NCI-H82 treated with DMSO at 0.1 percent for 48 hours (cell line): ENCODE data around the gene HBQ1.
"Not testable (repeated sequence)": the region's sequence is repeated elsewhere in the genome, so short reads cannot be mapped to it uniquely, and the experiment has no call there.

Source experiments
- DNase-seq: peaks from one replicate; lab custom pipeline; 2025; ENCODE audit not compliant: unreplicated experiment; lab: John Stamatoyannopoulos, UW

The HBQ1 gene

GRCh38 chr16:200388-200787 is 20.1 kb downstream of the HBQ1 start:
- DNase-seq = no peak

DNA sequence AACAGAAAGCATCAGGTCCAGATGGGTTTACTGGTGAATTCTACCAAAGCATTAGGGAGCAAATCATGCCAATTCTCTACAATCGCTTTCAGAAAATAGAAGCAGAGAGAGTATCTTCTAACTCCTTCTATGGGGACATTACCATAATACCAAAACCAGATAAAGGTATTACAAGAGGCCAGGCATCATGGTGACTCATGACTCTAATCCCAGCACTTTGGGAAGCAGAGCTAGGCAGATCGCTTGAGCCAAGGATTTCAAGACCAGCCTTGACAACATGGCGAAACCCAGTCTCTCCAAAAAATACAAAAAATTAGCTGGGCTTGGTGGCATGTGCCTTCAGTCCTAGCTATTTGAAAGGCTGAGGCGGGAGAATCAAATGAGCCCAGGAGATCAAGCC is 23.0 kb downstream of the HBQ1 start:
- no peak for DNase-seq

GRCh38 chr16:204046-204445 is 23.8 kb downstream of the HBQ1 start:
- not testable (repeated sequence) for DNase-seq

GRCh38 chr16:209359-209758 is 29.1 kb downstream of the HBQ1 start:
- DNase-seq = not testable (repeated sequence)

- DNase-seq = not testable (repeated sequence)
Measured at GRCh38 chr16:211631-212180, 31.4 kb downstream of the HBQ1 start.

DNA sequence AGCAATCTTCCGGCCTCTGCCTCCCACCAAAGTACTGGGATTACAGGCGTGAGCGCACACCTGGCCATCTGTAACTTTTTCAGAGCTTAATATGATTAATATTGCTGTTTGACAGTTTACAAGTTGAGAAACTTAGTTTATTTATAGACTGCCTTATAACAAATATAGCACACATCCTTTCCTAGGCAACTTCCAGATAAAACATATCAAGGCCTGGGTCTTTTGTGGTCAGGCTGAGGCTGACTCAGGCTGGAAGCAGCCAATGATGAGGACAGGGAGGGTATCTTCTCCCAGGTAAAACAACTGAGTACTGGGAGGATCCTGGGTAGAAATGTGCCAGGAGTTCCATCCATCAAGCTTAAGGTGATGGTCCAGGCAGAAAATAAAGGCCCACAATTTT is 32.7 kb downstream of the HBQ1 start:
- DNase-seq = no peak

- DNase-seq = no peak
Measured at GRCh38 chr16:220021-220420, 39.8 kb downstream of the HBQ1 start.

DNA sequence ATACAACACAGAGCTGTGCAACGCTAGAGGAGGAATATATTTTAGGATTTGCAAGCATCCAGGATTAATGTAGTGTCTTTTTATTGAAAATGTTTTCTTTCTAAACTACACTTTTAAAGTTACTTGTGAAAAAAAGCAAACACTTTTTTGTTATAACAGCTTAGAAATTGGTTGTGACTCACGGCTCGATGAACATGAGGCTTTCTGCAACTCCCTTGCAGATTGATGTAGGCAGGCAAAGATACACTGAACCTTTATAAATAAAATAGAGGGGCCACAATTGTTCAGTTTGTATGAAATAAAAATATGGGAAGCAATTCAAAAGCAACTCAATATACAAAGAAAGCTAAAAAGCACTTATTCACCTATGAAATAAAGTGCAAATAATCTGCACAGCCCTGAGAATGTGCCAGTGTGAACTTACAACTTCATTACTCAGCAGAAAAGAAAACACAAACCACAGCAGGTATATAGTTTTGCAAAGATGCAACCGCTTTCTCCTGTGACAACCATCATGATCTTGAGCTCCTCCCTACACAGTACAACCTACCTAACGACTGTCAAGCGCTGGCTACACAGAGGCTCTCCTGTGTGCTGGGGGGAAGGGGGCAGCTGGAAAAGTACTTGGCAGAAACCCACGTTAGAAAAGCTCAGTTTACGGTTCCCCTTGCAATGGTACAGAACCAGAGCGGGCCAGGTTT is 48.0 kb downstream of the HBQ1 start:
- no peak for DNase-seq

DNA sequence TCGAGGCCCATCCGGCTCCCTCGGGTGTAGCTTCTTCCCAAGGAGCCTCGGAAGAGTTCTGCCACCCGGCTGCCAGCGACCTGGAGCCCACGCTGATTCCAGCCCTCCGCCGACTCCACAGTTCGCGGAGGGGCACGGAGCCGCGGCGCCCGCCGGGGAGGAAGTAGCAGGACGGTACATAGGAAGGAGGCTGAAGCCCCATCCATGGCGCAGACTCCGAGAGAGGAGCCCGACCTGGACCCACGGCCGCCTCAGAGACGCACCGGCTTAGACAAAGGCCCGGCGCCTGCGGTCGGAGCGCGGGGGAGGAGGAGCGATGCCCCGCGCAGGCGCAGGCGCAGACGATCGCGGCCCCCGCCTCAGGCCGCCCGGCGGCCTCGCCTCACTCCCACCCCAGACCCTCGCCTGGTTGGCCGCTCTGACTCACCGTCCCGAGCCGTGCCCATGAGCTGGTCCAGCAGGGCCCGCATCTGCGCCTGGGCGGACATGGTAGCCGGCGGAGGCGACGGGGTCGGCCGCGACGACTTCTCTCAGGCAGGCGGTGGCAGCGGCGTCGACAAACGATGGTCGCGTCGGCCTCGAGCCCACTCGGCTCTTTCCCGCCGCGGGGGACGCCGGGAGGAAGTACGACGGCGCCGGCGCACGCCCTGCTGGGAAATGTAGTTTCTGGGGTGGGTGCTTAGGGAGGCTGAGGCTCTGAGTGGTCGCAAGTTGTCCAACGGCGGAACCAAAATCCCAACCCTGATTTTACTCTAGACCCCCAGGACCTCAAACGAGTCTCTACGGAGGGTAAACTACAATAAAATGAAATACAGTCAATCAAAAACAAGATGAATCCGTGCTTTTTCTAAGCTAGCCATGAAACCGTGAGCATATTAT is 48.8 kb downstream of the HBQ1 start, which contains the start of gene LUC7L:
Gene LUC7L, minus strand, starts transcription at position 598 of the 879 bp plus-strand sequence. Its CDS starts 110 bp downstream, at position 488.
- peak; percentile 70 for DNase-seq

DNA sequence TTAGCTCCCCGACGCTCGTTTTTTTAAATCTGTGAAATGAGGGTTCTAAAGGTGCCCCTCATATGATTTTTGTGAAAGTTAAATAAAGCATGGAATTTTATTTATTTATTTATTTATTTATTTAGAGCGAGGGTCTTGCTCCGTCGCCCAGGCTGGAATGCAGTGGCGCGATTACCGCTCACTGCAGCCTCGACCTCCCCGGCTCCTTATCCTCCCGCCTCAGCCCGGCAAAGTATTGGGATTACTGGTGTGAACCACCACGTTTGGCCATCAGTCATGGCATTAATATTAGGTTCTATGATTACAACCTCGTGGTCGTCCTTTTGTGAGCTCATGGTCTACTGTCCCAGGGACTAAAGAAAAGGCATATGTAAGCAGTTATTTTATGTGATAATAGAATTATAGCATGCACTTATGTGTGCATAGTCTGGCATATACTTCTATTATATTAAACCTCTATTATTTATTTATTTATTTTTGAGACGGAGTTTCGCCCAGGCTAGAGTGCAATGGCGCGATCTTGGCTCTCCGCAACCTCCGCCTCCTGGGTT is 49.5 kb downstream of the HBQ1 start:
- no peak for DNase-seq

- DNase-seq = not testable (repeated sequence)
Measured at GRCh38 chr16:230351-230750, 50.1 kb downstream of the HBQ1 start.
